G401 (cell line): ENCODE data around the gene DNAH9. TPM values are rescaled to one million over a fixed set of nuclear protein-coding genes. Genes with fewer than 3 reads are reported as not detected.
A peak's percentile ranks its signal among the peaks of the same experiment; 100 is the strongest.

Experiments used
- DNase-seq: peaks from one replicate; pipeline ENCODE4 v3.0.0-alpha.2; 2015; ENCODE audit warnings: low spot score
- in situ Hi-C: cut with HindIII; loops from 2 replicates; pipeline ENCODE4 v1.10.0; 2016; ENCODE audit warnings: low sequenced_read_pairs, mixed read lengths
- total RNA-seq: library from RNA; depleted of rRNA; stranded (reverse); fragments of >200 nt; shearing (Covaris generic); gene quantifications from 2 replicates; pipeline ENCODE4 v1.2.3, GENCODE V29; 2014

The DNAH9 gene
- total RNA-seq, 1 experiment from 2014 or later = not detected

- DNase-seq = no peak
- in situ Hi-C loops = no loop called here
Observed at GRCh38 chr17:11805138-11805537, 206.9 kb downstream of the DNAH9 start.

- DNase-seq = no peak
- in situ Hi-C loops = no loop called here
Observed at GRCh38 chr17:11805952-11806351, 207.7 kb downstream of the DNAH9 start.

GRCh38 chr17:11807606-11808005 lies 209.3 kb downstream of the DNAH9 start:
- in situ Hi-C loops = no loop called here
- no peak for DNase-seq

DNA sequence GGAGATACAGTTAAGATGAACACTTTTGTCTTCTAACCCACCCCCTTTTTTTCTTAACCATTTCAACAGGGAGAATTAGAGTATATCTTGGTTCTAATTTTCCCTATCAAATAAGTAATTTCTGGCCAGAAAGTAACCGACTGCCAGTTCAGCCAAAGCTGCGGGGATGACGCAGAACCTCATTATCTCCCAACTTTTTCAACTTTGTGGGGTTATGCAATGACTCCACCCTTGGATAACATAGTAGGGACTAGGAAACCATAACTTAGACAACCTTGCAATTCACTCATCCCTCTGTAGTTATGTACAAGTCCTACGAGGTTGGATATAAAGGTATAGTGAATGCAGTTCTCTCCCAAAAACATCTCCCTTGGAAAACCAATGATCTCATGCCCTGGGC lies 215.0 kb downstream of the DNAH9 start:
- in situ Hi-C loops = no loop called here
- no peak for DNase-seq

GRCh38 chr17:11813871-11814270 lies 215.6 kb downstream of the DNAH9 start:
- in situ Hi-C loops = no loop called here

DNA sequence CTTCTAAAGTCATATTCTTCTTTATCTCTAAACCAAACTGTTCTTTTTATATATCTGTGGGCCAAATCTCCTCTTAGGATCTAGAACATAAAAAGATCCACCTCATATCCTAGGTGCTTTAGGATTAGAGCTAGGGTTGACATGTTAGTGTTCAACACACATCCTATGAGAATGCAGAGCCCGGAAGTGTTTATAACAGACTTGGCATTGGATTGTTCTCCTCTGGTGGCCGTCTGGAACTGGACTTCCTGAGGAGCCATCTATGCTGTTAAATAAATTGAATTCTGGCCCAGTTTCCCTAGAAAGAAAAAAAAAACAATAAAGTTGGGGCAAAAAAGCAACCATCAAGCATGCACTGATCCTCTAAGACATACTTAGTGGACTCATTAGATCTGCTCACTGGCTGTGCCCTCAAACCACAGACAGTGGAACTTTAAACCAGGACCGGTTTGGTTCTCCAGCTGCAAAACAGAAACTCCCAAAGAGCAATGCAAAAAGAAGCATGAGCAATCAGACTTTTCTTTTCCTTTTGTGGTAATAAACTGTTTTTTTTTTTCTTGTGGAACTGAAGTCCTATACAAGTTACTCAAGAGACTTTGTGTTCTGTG lies 216.5 kb downstream of the DNAH9 start:
- no peak for DNase-seq
- in situ Hi-C loops = no loop called here

More at GRCh38 chr17:11813871-11814270, 215.6 kb downstream of the DNAH9 start:
- DNase-seq = no peak

GRCh38 chr17:11816409-11816808 lies 218.1 kb downstream of the DNAH9 start:
- no peak for DNase-seq
- in situ Hi-C loops = no loop called here

GRCh38 chr17:11823862-11824261 lies 225.6 kb downstream of the DNAH9 start:
- in situ Hi-C loops = no loop called here
- no peak for DNase-seq

DNA sequence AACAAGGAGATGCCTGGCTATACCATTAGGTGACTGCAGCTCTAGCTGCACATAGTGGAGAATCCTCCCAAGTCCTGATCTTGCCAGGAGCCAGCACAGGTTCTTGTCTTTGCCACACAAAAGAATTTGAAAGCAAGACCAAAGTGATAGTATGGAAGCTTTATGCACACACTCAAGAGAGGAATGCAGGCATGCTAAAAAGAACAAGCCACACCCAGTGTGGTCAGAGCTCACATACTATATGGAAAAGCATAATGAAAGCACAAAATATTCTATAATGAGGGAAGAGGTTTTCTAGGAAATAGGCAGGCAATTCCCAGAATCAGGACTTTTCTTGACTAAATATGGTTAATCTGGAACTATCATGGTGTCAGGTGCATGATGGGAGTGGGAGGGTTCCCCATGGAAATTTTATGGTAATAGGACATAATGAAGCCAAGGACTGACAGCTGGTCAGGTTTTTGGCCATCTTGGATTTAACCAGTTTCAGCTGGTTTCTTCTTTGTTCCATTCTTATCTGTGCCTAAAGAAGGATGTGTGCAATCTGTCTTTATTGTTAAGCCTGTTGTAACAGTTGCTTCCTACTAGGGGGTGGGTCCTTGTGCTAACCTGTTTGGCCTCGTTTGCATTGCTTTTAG lies 227.4 kb downstream of the DNAH9 start:
- DNase-seq = no peak
- in situ Hi-C loops = no loop called here

DNA sequence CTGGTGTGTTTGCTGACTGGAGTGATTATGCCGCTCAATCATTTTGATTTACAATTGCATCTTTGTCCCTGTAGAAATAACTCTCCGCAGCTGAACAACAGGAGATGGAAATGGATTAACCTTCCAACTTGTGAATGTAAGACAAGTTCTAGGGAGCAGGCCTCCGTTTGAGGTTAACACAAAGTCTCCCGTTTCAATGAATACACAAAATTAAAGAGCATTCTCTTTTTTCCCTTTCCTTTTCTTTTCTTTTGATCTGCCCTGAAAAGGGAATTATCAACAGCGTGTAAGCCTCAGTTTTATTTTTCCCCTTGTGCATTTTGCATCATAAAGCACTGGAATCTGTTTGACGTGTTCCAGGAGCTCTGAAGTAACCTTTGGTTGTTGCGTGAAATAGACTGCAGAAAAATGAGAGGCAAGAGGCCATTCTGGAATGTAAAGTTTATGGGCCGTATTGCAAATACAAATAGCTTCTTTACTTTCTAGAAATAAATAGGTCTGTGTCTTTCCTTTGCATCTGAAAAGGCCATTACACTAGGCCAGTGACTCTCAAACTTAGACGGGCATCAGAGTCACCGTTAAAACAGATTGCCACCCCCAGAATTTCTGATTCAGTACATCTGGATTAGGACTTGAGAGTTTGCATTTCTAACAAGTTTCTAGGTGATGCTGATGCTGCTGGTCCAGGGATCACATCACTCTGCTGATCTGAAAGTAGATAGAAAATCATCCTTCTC lies 234.3 kb downstream of the DNAH9 start:
- no peak for DNase-seq
- in situ Hi-C loops = no loop called here

DNA sequence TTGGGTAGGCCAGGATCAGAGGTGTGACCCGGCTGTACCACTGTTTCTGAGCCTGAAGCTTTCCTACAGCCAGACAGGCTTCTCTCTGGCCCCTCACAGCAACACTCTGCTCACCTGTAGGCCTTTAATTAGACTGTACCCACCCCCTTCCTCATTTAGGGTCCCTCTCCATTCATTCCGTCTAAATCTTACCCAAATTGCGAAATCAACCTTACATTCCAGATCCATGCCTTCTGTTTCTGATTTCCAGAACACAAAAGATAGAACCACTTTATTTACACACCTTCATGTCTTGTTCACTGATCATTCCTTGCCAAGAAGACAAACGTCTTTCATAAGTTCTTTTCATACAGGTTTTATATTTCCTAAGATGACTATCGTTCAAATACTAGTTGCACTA lies 238.2 kb downstream of the DNAH9 start:
- DNase-seq = no peak
- in situ Hi-C loops = no loop called here

DNA sequence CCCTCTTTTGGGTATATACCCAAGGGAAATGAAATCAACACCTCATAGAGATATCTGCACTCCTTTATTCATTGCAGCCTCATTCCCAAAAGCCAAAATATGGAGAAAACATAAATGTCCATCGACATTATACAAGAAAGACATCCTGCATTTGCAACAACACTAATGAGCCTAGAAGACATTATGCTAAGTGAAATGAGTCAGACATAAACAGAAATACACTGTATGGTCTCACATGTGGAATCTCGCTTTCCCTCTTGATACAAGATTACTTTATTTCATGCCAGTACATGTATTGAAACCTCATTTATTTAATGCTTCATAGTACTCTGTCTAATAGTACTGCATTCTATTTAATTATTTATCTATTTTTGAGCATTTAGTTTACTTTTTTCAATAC lies 241.8 kb downstream of the DNAH9 start:
- DNase-seq = no peak
- in situ Hi-C loops = no loop called here

- no peak for DNase-seq
- in situ Hi-C loops = no loop called here
Observed at GRCh38 chr17:11840831-11841230, 242.6 kb downstream of the DNAH9 start.

DNA sequence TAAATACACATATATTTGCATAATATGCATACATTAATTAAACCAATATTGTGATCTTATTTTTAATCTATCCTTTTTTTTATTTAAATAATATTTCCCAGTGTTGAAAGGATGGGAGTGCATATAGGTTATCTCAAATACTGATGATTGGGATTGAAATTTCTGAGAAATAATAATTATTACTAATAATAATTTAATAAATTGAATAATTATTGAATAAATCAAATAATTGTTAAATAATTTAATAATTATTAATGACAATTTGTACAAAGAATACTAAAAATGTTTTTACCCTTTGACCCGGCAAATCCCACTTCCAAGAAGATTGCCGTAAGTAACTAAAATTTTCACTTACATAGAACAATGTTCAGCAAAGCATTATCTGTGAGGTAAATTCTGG lies 250.1 kb downstream of the DNAH9 start:
- in situ Hi-C loops = no loop called here
- DNase-seq = no peak

DNA sequence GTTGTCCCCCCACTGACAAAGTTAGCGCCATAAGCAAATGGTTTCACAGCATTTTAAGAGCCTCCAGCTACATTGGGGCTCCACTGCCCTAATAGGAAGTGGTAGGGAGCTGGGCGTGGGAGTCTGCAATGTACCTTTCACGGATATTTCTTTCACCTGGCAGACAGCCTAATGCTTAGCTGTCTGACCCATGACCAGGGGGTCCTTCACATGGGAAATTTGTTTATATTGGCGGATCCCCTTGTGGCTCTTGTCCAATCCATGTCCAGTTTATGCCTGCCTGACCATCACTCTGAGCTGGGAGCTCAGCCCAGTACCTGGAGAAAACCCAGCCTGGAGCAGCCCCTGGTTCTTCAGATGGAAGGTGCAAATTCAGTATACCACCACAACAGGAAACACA lies 254.0 kb downstream of the DNAH9 start:
- no peak for DNase-seq
- in situ Hi-C loops = no loop called here

GRCh38 chr17:11852912-11853311 lies 254.6 kb downstream of the DNAH9 start:
- DNase-seq = no peak
- in situ Hi-C loops = no loop called here

DNA sequence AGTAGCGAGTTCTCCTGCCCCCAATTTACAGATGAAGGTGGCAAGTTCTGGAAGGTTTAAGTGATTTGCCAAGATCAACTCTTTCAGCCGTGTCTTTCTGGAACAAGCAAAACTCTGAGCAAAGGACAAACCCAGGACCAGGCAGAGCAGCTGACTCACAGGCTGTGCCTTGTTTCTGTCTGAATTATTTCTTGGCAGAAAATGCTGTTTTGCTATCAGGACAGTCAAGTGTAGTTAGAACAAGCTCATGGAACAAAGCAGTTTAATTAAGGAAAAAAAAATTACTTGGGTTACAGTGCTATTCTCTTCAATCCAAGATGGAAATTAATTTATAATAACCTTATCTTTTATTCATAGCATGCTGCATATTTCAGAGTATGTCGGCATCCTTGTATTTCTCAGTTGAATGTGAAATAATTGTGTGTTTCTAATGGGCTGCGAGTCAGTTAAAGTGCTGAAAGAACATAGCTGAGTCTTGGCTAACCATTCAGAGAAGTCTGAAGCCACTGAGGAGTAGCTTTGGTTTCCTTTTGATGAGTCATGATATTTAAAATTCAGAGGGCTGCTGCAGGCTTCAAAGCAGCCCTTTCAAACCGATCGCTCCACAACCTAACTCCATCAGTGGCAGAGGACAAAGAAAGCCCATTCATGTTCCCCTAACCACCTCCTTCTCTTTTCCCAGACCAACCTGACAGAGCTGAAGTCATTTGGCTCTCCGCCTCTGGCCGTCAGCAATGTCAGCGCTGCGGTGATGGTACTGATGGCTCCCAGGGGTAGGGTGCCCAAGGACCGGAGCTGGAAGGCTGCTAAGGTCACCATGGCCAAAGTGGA lies 255.3 kb downstream of the DNAH9 start:
- in situ Hi-C loops = no loop called here
- DNase-seq = peak; percentile 7

- no peak for DNase-seq
- in situ Hi-C loops = no loop called here
Observed at GRCh38 chr17:11855306-11855705, 257.0 kb downstream of the DNAH9 start.

- DNase-seq = no peak
- in situ Hi-C loops = no loop called here
Observed at GRCh38 chr17:11857006-11857405, 258.7 kb downstream of the DNAH9 start.
